K562 (cell line): Measurements from ENCODE around the gene TM7SF2. TPM values are rescaled to one million over a fixed set of nuclear protein-coding genes. Genes with fewer than 3 reads are reported as not detected.
A peak's percentile ranks its signal among the peaks of the same experiment; 100 is the strongest.

Experiments
- ATAC-seq: fragments of 200-7000 bp; cut with Tn5 transposase; 3 replicates; pipeline ENCODE4 v1.9.1; 2020; ENCODE audit warnings: moderate library complexity
- BruUV-seq: library from RNA; stranded (reverse); fragments of 400-500 nt; replicated peaks from 2 replicates; lab custom pipeline; 2021; lab: Mats Ljungman, UMichigan
- CTCF ChIA-PET: fragments of 300-600 bp; formaldehyde crosslinking; extraction: SDS; loops from one replicate; lab custom pipeline; 2021; ENCODE audit warnings: low intra/inter-chr PET ratio; lab: Yijun Ruan, JAX
- POLR2A ChIA-PET: fragments of 300-600, 350-650 bp; sonication (Branson Sonifier 250); formaldehyde crosslinking; extraction: SDS; loops from one replicate; lab custom pipeline; 2021; ENCODE audit warnings: antibody characterized with exemption, inconsistent platforms; lab: Yijun Ruan, JAX
- DNase-seq, 4 experiments: peaks; one replicate each; pipeline versions ENCODE4 v3.0.0 to v3.0.0-alpha.2; 2011 to 2018; ENCODE audit warnings: low spot score in 3 of 4, mixed read lengths in 3 of 4; ENCODE audit errors: extremely low read depth in 1 of 4
- FAIRE-seq: peaks from 2 replicates; lab custom pipeline; 2011; peaks lifted over from hg19 to GRCh38; lab: Jason Lieb, UNC
- H2AFZ ChIP-seq: 2 replicates; pipeline ENCODE4 v1.6.0; 2011; ENCODE audit warnings: low read depth, low read length, control low read depth, inconsistent platforms
- H3K27ac ChIP-seq: fragments of 200-600 bp; 3 replicates; pipeline ENCODE4 v1.8.0; 2011; ENCODE audit warnings: low read depth, mild to moderate bottlenecking, control low read depth, inconsistent platforms, low read length, moderate library complexity, mixed read lengths; ENCODE audit errors: extremely low read depth
- H3K27me3 ChIP-seq, 2 experiments: fragments of 300-600 bp in 1 of 2; 2 replicates in 1 of 2; 3 replicates in 1 of 2; pipeline versions ENCODE4 v1.6.0 to v1.8.0; 2011; ENCODE audit warnings: inconsistent platforms in 2 of 2, low read length in 2 of 2, mild to moderate bottlenecking in 1 of 2, mixed read lengths in 1 of 2, moderate library complexity in 1 of 2; ENCODE audit not compliant: control insufficient read depth in 2 of 2, insufficient read depth in 2 of 2
- H3K36me3 ChIP-seq: fragments of 300-600 bp; 3 replicates; pipeline ENCODE4 v1.8.0; 2011; ENCODE audit warnings: mild to moderate bottlenecking, low read length, inconsistent platforms; ENCODE audit not compliant: control insufficient read depth, insufficient read depth
- H3K4me1 ChIP-seq, 2 experiments: fragments of 200-600 bp in 1 of 2; replicated peaks in 1 of 2; 2 replicates in 1 of 2; 3 replicates in 1 of 2; pipeline versions ENCODE4 v1.5.1 to v1.8.0; 2011; ENCODE audit warnings: inconsistent platforms in 2 of 2, low read length in 2 of 2, mild to moderate bottlenecking in 1 of 2, mixed read lengths in 1 of 2, moderate library complexity in 1 of 2; ENCODE audit not compliant: control insufficient read depth in 2 of 2, insufficient read depth in 2 of 2
- H3K4me2 ChIP-seq: 2 replicates; pipeline ENCODE4 v1.6.1; 2011; ENCODE audit warnings: low read length, control low read depth, inconsistent platforms, mixed read lengths; ENCODE audit not compliant: insufficient read depth
- H3K4me3 ChIP-seq: fragments of 200-600 bp; sonication (generic), shearing (Covaris generic); 2 replicates; pipeline ENCODE4 v1.5.1; 2016; ENCODE audit warnings: control low read depth, inconsistent platforms
- H3K79me2 ChIP-seq: fragments of 200-600 bp; 3 replicates; pipeline ENCODE4 v1.8.0; 2011; ENCODE audit warnings: low read length, inconsistent platforms; ENCODE audit not compliant: control insufficient read depth, insufficient read depth
- H3K9ac ChIP-seq, 2 experiments: 2 replicates each; pipeline versions ENCODE4 v1.6.0 to v1.6.1; 2011; ENCODE audit warnings: low read depth in 2 of 2, low read length in 2 of 2, control low read depth in 1 of 2, inconsistent platforms in 1 of 2, mild to moderate bottlenecking in 1 of 2, mixed read lengths in 1 of 2; ENCODE audit not compliant: insufficient read depth in 1 of 2
- H3K9me1 ChIP-seq: one replicate; pipeline ENCODE4 v1.6.0; 2011; ENCODE audit warnings: inconsistent platforms, mild to moderate bottlenecking, low read length, moderate library complexity; ENCODE audit not compliant: control insufficient read depth, insufficient read depth
- H3K9me3 ChIP-seq: replicated peaks from 2 replicates; pipeline ENCODE4 v1.5.1; 2011; ENCODE audit warnings: low read depth, low read length, inconsistent platforms; ENCODE audit not compliant: control insufficient read depth, insufficient read depth
- H4K20me1 ChIP-seq: replicated peaks from 2 replicates; pipeline ENCODE4 v1.6.1; 2011; ENCODE audit warnings: low read length, inconsistent platforms, mixed read lengths; ENCODE audit not compliant: control insufficient read depth, insufficient read depth
- BCOR ChIP-seq: fragments of 450-650 bp; IDR thresholded peaks from 2 replicates; pipeline ENCODE4 v1.6.1; 2016
- ESRRB ChIP-seq: fragments of 250-450 bp; sonication (Bioruptor Pico); IDR thresholded peaks from 2 replicates; pipeline ENCODE4 v1.5.0; 2020; ENCODE audit warnings: mild to moderate bottlenecking, moderate library complexity, borderline replicate concordance
- POLR2A ChIP-seq: fragments of 450-650 bp; conservative IDR thresholded peaks from 2 replicates; pipeline ENCODE4 v1.6.1; 2016
- POLR2AphosphoS2 ChIP-seq: IDR thresholded peaks from 2 replicates; pipeline ENCODE4 v1.6.1; 2012; ENCODE audit warnings: low read length, improper control_type of control experiment
- POLR2G ChIP-seq: fragments of 200-400 bp; formaldehyde crosslinking; IDR thresholded peaks from 2 replicates; pipeline ENCODE4 v1.6.1; 2017; ENCODE audit warnings: low read depth, mild to moderate bottlenecking, antibody characterized with exemption, low read length, moderate library complexity
- RBFOX2 ChIP-seq: fragments of 200-400 bp; formaldehyde crosslinking; IDR thresholded peaks from 2 replicates; pipeline ENCODE4 v1.6.1; 2017; ENCODE audit warnings: low read depth, mild to moderate bottlenecking, low read length, moderate library complexity
- SUPT5H ChIP-seq: fragments of 450-650 bp; IDR thresholded peaks from 2 replicates; pipeline ENCODE4 v1.6.1; 2016
- ZNF347 ChIP-seq: fragments of 450-650 bp; formaldehyde crosslinking; IDR thresholded peaks from 2 replicates; pipeline ENCODE4 v1.4.0; 2020; ENCODE audit warnings: low read depth, mild to moderate bottlenecking, moderate library complexity
- ZNF699 ChIP-seq: fragments of 250-450 bp; sonication (Bioruptor Pico); IDR thresholded peaks from 2 replicates; pipeline ENCODE4 v1.8.0; 2021; ENCODE audit warnings: mild to moderate bottlenecking, moderate library complexity; ENCODE audit not compliant: insufficient replicate concordance
- ZSCAN29 ChIP-seq: fragments of 450-650 bp; IDR thresholded peaks from 2 replicates; pipeline ENCODE4 v1.6.1; 2017
- WGBS: fragments of 100-300 bp; shearing (Covaris generic); methylation state at CpG from one replicate; pipeline ENCODE4 v1.1.6; 2016; ENCODE audit warnings: low coverage, mixed read lengths; ENCODE audit not compliant: insufficient coverage; ENCODE audit errors: missing lambda C conversion rate; 5-methylcytosine and 5-hydroxymethylcytosine counted together
- in situ Hi-C: fragments of 300-500 bp; cut with MboI; formaldehyde crosslinking; loops from 4 replicates; pipeline ENCODE4 v1.15.0; 2018; ENCODE audit warnings: inconsistent platforms, mixed read lengths
- intact Hi-C: fragments of 100-400 bp; cut with micrococcal nuclease; formaldehyde crosslinking; loops from 2 replicates; pipeline ENCODE4 v1.14.2; 2022
- polyA plus RNA-seq, 8 experiments: library from polyadenylated mRNA; depleted of rRNA in 4 of 8; stranded (reverse) in 5 of 8; unstranded in 3 of 8; fragments of >200 nt; fragmentation: Nextera tagmentation in 2 of 8; fragmentation: Illumina TruSeq in 1 of 8; extraction: Ambion mirVana in 2 of 8; extraction: Trizol in 1 of 8; gene quantifications; 2 replicates each; pipeline versions ENCODE4 v1.2.1 to v1.2.3, GENCODE V29; 2011 to 2014; ENCODE audit warnings: inconsistent platforms in 1 of 8, missing spikeins in 1 of 8
- total RNA-seq, 7 experiments: library from RNA; depleted of rRNA in 6 of 7; stranded (reverse); fragments of >200 nt in 6 of 7; fragmentation: Illumina TruSeq in 2 of 7; extraction: Trizol in 2 of 7; gene quantifications; 2 replicates each; pipeline versions ENCODE4 v1.2.1 to v1.2.3, GENCODE V29; 2011 to 2021; ENCODE audit warnings: low replicate concordance in 1 of 7
- TF ChIP-seq, protein P1 (sequence below): IDR thresholded peaks from 2 replicates; pipeline ENCODE4 v1.6.1; 2012; ENCODE audit warnings: low read depth, low read length, improper control_type of control experiment, borderline replicate concordance

TM7SF2 gene
- total and polyA plus RNA-seq, 9 of the 15 experiments (the other 6 are each of a cell fraction or from before 2014, with no cell fraction given), result 1.2 to 22.0 (median 14.3) TPM

GRCh38 chr11:65128182-65129145 is 16.8 kb downstream of the TM7SF2 start:
- no TSS peak for BruUV-seq
- H3K9me1 ChIP-seq, result peaks cover 4% of the 10 kb centered on the region
- H3K4me1 ChIP-seq, result peaks cover 12 to 32% of the 10 kb centered on the region in 2 experiments; a peak in 4 of 5 replicates
- no peak overlapping the region for H2AFZ ChIP-seq
- no peak overlapping the region for H3K4me2 ChIP-seq
- H4K20me1 ChIP-seq, result peaks cover 13% of the 10 kb centered on the region; the same call in 1 of the 2 replicates
- no peak for TF ChIP-seq BCOR
- TF ChIP-seq POLR2G, result peak; percentile 74
- no peak for TF ChIP-seq ZNF347 (CRISPR knock-in tag)
- TF ChIP-seq, protein P1, sequence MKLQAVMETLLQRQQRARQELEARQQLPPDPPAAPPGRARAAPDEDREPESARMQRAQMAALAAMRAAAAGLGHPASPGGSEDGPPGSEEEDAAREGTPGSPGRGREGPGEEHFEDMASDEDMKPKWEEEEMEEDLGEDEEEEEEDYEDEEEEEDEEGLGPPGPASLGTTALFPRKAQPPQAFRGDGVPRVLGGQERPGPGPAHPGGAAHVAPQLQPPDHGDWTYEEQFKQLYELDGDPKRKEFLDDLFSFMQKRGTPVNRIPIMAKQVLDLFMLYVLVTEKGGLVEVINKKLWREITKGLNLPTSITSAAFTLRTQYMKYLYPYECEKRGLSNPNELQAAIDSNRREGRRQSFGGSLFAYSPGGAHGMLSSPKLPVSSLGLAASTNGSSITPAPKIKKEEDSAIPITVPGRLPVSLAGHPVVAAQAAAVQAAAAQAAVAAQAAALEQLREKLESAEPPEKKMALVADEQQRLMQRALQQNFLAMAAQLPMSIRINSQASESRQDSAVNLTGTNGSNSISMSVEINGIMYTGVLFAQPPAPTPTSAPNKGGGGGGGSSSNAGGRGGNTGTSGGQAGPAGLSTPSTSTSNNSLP, result no peak
- no peak for TF ChIP-seq ESRRB
- peak; percentile 34; the same call in 1 of the 2 replicates for TF ChIP-seq POLR2A
- TF ChIP-seq RBFOX2, result peak; percentile 68; the same call in 1 of the 2 replicates
- no peak for TF ChIP-seq ZNF699 (CRISPR knock-in tag)
- TF ChIP-seq POLR2AphosphoS2, result 0 out of 2 replicates have a peak, but pooled peaks have one; percentile 9
- TF ChIP-seq ZSCAN29, result no peak
- peak; percentile 39; the same call in 1 of the 2 replicates for TF ChIP-seq SUPT5H
- ATAC-seq (peak; percentile 12), DNase-seq (peak in 1 of 4 experiments; percentile 14), FAIRE-seq (no peak)
- H3K36me3 ChIP-seq, result peaks cover 91% of the 10 kb centered on the region
- in situ Hi-C loops, result no loop called here
- intact Hi-C loops, result no loop called here
- ChIA-PET CTCF (no interaction called here), POLR2A (interaction anchor here (0.6 to 4.2 kb wide), 10 partner anchors 9 to 371 kb away, joined by 3 to 20 read pairs (median 4); partner anchors contain the start of genes MALAT1, SPDYC, TM7SF2 and ZNHIT2)
- 90% methylated on average over 11 of the region's 15 CpGs for WGBS
- H3K27ac ChIP-seq, result no peak overlapping the region
- peaks cover 42% of the 10 kb centered on the region for H3K79me2 ChIP-seq
- no peaks in the 10 kb centered on the region for H3K27me3 ChIP-seq
- no peaks in the 10 kb centered on the region for H3K9me3 ChIP-seq
- no peak overlapping the region for H3K4me3 ChIP-seq
- peak overlapping the region in 1 of 2 experiments; percentile 21; a peak in 1 of 4 replicates for H3K9ac ChIP-seq
